Left ventricle myocardium inferior (tissue), 1 donor: ENCODE measurements around the gene NSG1. TPM values are rescaled to one million over a fixed set of nuclear protein-coding genes. Genes with fewer than 3 reads are reported as not detected.

Experiments used
- DNase-seq: peaks from one replicate; pipeline ENCODE4 v3.0.0-alpha.2; 2020
- H3K27ac ChIP-seq: fragments of 200-600 bp; replicated peaks from 2 replicates; pipeline ENCODE4 v1.8.0; 2021
- H3K27me3 ChIP-seq: fragments of 200-600 bp; 2 replicates; pipeline ENCODE4 v1.8.0; 2021; ENCODE audit warnings: low read depth
- H3K36me3 ChIP-seq: fragments of 200-600 bp; 2 replicates; pipeline ENCODE4 v1.8.0; 2021
- H3K4me1 ChIP-seq: fragments of 200-600 bp; 2 replicates; pipeline ENCODE4 v1.8.0; 2021
- H3K4me3 ChIP-seq: fragments of 200-600 bp; 2 replicates; pipeline ENCODE4 v1.8.0; 2021; ENCODE audit warnings: mild to moderate bottlenecking, moderate library complexity
- H3K9me3 ChIP-seq: fragments of 200-600 bp; replicated peaks from 2 replicates; pipeline ENCODE4 v1.8.0; 2021
- intact Hi-C: fragments of 100-400 bp; cut with micrococcal nuclease; formaldehyde crosslinking; loops from one replicate; pipeline ENCODE4 v1.11.0; 2022
- total RNA-seq: library from RNA; stranded (reverse); fragmentation: NEBNext Ultra II Directional; extraction: Animal tissue kit (Norgen Biotek cat#: 25700); gene quantifications from one replicate; pipeline ENCODE4 v1.2.1, GENCODE V29; 2021
- TF ChIP-seq, protein P1 (sequence below): fragments of 200-600 bp; IDR thresholded peaks from 2 replicates; pipeline ENCODE4 v1.8.0; 2021; ENCODE audit warnings: antibody characterized with exemption, mild to moderate bottlenecking, borderline replicate concordance
- donor health status: DM: no; HTN: yes; CAD: no; lungs with severe emphysema.

Gene NSG1
- total RNA-seq, 1 donor from 2014 or later, result 14.3 TPM

DNA sequence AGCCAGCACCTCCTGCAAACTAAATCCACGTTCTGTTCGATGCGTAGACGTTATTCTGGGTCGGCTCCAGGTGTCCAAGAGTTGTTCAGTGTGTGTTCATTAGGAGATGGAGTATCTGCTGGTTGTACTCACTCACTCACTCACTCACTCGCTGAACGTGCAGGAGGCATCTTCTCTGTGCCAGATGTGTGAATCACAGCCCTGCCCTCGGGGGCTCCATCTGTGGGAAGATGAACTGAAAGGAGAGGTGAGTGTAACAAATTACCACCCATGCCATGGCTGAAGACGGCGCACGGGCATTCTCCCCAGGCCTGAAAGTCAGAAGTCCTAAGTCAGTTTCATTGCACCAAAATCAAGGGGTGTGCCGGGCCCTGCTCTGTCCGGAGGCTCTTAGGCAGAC lies 16.1 kb downstream of the NSG1 start:
- Histone ChIP-seq H3K9me3 (peaks cover 13% of the 10 kb centered on the region), H3K4me3 (no peak overlapping the region), H3K36me3 (no peaks in the 10 kb centered on the region), H3K4me1 (no peaks in the 10 kb centered on the region), H3K27ac (no peak overlapping the region), H3K27me3 (peaks cover 92% of the 10 kb centered on the region)
- DNase-seq, result no peak
- TF ChIP-seq, protein P1, sequence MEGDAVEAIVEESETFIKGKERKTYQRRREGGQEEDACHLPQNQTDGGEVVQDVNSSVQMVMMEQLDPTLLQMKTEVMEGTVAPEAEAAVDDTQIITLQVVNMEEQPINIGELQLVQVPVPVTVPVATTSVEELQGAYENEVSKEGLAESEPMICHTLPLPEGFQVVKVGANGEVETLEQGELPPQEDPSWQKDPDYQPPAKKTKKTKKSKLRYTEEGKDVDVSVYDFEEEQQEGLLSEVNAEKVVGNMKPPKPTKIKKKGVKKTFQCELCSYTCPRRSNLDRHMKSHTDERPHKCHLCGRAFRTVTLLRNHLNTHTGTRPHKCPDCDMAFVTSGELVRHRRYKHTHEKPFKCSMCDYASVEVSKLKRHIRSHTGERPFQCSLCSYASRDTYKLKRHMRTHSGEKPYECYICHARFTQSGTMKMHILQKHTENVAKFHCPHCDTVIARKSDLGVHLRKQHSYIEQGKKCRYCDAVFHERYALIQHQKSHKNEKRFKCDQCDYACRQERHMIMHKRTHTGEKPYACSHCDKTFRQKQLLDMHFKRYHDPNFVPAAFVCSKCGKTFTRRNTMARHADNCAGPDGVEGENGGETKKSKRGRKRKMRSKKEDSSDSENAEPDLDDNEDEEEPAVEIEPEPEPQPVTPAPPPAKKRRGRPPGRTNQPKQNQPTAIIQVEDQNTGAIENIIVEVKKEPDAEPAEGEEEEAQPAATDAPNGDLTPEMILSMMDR, result no peak
- intact Hi-C loops, result no loop called here

DNA sequence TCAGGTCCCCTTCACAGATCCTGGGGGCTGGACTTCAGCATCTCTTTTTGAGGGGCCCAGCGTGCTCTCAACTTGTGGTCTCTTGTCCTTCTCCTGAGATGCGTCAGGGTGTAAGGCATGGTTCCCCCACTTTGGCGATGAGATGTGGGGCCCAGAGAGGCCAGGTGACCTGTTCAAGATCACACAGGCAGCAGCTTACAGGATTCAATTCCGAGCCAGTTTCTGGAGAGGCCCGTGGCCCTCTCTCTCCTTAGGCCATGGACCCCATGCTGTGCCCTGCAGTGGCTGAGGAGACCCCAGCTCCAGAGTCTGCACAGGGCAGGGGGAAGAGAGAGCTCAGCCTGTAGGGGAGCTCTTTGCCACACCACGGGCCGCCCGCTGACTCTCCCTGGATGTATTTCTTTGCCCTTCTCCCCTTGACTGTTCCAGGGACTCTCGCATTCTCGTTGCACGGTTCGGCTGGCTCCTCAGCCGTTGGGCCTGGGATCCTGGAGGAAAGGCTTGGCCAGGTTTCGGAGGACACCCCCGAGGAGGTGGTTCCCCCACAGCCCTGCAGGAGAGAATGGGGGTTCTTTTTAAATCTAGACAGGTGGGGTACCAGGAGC lies 18.6 kb downstream of the NSG1 start:
- Histone ChIP-seq H3K4me3 (no peak overlapping the region), H3K4me1 (no peaks in the 10 kb centered on the region), H3K27me3 (peaks cover 78% of the 10 kb centered on the region), H3K36me3 (no peaks in the 10 kb centered on the region), H3K9me3 (peaks cover 4% of the 10 kb centered on the region), H3K27ac (no peak overlapping the region)
- TF ChIP-seq, protein P1, result no peak
- intact Hi-C loops, result no loop called here
- no peak for DNase-seq

DNA sequence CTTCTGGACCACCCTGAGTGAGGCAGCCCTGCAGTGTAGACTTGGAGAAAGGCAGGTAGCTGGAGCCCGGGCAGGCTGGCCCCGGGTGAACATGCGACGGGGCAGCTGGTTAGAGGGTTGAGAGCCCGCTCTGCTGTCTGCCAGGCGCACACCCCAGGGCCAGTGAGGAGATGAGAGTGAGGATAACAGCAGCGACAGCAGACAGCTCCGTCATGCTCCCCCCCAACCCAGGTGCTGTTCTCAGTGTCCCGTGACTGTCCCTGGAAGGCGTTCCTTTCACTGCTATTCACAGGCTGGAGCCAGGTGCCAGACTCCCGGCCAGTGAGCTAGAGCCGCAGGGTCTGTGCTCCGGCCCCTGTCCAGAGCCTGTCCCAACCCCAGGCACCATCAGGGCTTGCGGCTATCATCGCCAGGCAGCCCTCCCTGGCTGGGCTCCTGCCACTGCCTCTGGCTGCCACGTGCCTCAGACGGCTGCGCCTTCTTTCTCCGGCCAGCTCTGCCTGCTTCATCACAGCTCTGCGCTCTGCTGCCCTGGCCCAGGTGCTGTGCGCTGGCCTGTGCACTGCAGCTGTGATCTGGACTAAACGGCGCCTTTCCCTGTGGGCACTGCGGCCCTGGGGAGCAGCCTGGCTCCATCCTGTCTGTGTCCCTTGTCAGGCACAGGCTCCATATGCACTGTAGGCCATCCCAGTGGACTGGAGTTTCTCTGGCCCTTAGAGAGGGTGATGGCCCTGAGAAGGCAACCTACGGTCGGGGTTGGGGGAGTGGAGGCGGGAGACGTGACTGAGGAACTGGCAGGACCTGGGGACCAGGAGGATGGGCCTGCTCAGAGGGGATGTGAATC lies 19.8 kb downstream of the NSG1 start:
- H3K36me3 ChIP-seq, result no peaks in the 10 kb centered on the region
- DNase-seq, result no peak
- H3K4me1 ChIP-seq, result no peaks in the 10 kb centered on the region
- peaks cover 68% of the 10 kb centered on the region for H3K27me3 ChIP-seq
- TF ChIP-seq, protein P1, result no peak
- intact Hi-C loops, result no loop called here
- no peak overlapping the region for H3K4me3 ChIP-seq
- H3K27ac ChIP-seq, result no peak overlapping the region
- H3K9me3 ChIP-seq, result no peaks in the 10 kb centered on the region

DNA sequence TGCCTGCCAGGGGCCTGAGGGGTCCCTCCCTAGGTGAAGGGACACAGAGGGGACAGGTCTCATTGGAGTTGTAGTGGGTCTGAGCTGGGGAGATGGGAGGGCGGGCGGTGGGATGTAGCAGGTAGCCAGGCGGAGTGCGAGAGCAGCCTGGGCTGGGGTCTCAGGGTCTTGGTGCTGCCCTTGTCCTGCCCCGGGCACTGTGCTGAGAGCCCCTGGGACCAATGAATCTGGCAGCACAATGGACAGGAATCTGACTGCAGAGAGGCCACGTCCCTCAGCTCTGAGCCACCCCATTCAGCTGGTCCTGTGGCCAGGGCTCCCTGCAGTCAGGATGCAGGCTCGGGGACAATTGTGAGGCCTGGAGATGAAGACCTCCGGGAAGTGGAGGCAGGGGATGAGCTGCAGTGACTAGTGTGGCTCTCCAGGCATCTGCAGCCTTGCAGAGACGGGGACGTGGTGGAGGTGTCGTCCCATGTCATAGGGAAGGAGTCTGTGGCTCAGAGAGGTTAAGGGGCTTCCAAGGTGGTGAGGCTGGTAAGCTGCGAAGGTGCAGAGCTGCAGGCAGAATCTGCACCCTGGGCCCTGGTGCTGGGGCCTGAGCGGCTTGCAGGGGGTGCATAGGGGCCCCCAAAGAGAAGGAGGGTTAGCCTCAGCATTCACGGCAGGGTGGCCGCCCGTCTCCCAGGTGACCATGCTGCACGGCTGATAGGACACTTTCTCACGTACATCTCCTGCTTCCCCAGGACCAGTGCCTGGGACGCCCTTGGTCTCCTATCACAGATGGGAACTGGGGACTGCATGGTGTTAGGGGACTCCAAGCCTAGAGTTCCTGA lies 20.6 kb downstream of the NSG1 start:
- H3K4me3 ChIP-seq, result no peak overlapping the region
- H3K4me1 ChIP-seq, result no peaks in the 10 kb centered on the region
- no peaks in the 10 kb centered on the region for H3K36me3 ChIP-seq
- TF ChIP-seq, protein P1, result no peak
- peaks cover 62% of the 10 kb centered on the region for H3K27me3 ChIP-seq
- H3K9me3 ChIP-seq, result no peaks in the 10 kb centered on the region
- H3K27ac ChIP-seq, result no peak overlapping the region
- no peak for DNase-seq
- intact Hi-C loops, result no loop called here

DNA sequence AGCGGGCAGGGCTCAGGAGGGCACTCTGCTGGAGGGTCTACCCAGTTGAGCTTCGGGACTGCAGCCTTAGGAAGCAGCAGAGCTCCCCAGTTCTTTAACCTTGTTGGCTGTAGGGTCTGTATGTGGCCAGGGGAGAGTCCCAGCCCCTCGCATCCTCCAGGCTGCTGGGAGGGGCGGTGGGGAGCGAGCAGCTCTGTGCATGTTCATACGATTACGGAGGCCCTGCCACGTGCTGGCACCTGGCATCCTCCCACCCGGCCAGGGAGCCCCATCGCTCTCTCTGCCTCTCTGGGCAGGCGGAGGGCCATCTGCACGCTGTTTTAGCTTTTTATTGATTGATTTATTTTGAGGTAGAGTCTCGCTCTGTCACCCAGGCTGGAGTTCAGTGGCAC lies 21.2 kb downstream of the NSG1 start:
- no peaks in the 10 kb centered on the region for H3K4me1 ChIP-seq
- H3K27me3 ChIP-seq, result peaks cover 56% of the 10 kb centered on the region
- DNase-seq, result no peak
- TF ChIP-seq, protein P1, result no peak
- H3K9me3 ChIP-seq, result no peaks in the 10 kb centered on the region
- intact Hi-C loops, result no loop called here
- H3K36me3 ChIP-seq, result no peaks in the 10 kb centered on the region
- H3K27ac ChIP-seq, result no peak overlapping the region
- no peak overlapping the region for H3K4me3 ChIP-seq
